Measurements from ENCODE around the gene BORCS6. TPM values are rescaled to one million over a fixed set of nuclear protein-coding genes. Genes with fewer than 3 reads are reported as not detected.

The BORCS6 gene
- total and polyA plus RNA-seq, 4 donors, result 4.1 to 6.8 (median 5.7) TPM

DNA sequence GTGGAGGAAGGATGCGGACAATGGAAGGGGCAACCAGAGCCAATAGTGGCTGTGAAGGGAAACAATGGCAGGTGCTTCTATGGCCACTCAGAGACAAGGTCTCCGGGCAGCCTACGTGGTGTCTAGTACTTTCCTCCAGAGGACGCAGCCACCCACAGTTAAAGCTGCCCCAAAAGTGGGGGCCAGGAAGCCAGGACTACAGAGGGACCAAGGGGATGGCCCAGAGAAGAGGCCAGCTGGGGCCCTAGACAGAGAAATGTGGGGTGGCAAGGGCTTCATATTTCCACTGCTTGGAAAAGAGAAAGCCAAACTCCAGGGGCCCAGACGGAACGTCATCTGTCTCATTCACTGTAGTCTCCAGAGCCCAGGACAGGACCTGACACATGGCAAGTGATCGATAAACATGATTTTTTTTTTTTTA, 36.9 kb downstream of the BORCS6 start:
- Histone ChIP-seq H3K4me3 (ENCODE audit: low read depth in 1 of 3, low read length in 3 of 3) (no peak overlapping the region), H3K9ac (ENCODE audit: low read depth in 1 of 2, low read length in 2 of 2) (peak overlapping the region in 1 of 2 donors; percentile 99), H3K27ac (ENCODE audit: low read depth in 1 of 2, low read length in 2 of 2) (peak overlapping the region; percentile 97 to 99), H3K27me3 (ENCODE audit: control insufficient read depth in 4 of 4, insufficient read depth in 4 of 4, low read length in 3 of 4) (no peaks in the 10 kb centered on the region), H3K36me3 (ENCODE audit: control insufficient read depth in 4 of 4, insufficient read depth in 3 of 4, low read depth in 1 of 4, low read length in 3 of 4) (peaks cover 13 to 25% (median 20%) of the 10 kb centered on the region in 4 donors), H3K9me3 (ENCODE audit: control insufficient read depth in 4 of 4, low read length in 3 of 4) (no peaks in the 10 kb centered on the region), H3K4me1 (ENCODE audit: control insufficient read depth in 4 of 4, insufficient read depth in 4 of 4, low read length in 3 of 4) (peaks cover 15 to 50% (median 30%) of the 10 kb centered on the region in 4 donors)
- DNase-seq (ENCODE audit: low spot score), result no peak
- 65% methylated on average over 7 of the region's 7 CpGs for WGBS
- TF ChIP-seq TAF1 (conservative IDR thresholded peaks at IDR 0.05) (no peak), HNF4A (conservative IDR thresholded peaks at IDR 0.05) (no peak), HNF4G (IDR thresholded peaks at IDR 0.05) (no peak), RXRA (IDR thresholded peaks at IDR 0.05) (no peak), EGR1 (IDR thresholded peaks at IDR 0.05; ENCODE audit: low read depth in 2 of 2) (no peak), FOXA1 (IDR thresholded peaks at IDR 0.05) (no peak), SP1 (IDR thresholded peaks at IDR 0.05) (no peak), YY1 (IDR thresholded peaks at IDR 0.05) (no peak), JUND (IDR thresholded peaks at IDR 0.05) (no peak), RAD21 (IDR thresholded peaks at IDR 0.05) (no peak), NR2F2 (IDR thresholded peaks at IDR 0.05) (no peak), GABPA (IDR thresholded peaks at IDR 0.05 in 1 of 2, conservative IDR thresholded peaks at IDR 0.05 in 1 of 2) (no peak), FOXA2 (IDR thresholded peaks at IDR 0.05) (no peak)
- TF ChIP-seq, protein P1, sequence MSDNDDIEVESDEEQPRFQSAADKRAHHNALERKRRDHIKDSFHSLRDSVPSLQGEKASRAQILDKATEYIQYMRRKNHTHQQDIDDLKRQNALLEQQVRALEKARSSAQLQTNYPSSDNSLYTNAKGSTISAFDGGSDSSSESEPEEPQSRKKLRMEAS (IDR thresholded peaks at IDR 0.05), result no peak
- TF ChIP-seq, protein P2, sequence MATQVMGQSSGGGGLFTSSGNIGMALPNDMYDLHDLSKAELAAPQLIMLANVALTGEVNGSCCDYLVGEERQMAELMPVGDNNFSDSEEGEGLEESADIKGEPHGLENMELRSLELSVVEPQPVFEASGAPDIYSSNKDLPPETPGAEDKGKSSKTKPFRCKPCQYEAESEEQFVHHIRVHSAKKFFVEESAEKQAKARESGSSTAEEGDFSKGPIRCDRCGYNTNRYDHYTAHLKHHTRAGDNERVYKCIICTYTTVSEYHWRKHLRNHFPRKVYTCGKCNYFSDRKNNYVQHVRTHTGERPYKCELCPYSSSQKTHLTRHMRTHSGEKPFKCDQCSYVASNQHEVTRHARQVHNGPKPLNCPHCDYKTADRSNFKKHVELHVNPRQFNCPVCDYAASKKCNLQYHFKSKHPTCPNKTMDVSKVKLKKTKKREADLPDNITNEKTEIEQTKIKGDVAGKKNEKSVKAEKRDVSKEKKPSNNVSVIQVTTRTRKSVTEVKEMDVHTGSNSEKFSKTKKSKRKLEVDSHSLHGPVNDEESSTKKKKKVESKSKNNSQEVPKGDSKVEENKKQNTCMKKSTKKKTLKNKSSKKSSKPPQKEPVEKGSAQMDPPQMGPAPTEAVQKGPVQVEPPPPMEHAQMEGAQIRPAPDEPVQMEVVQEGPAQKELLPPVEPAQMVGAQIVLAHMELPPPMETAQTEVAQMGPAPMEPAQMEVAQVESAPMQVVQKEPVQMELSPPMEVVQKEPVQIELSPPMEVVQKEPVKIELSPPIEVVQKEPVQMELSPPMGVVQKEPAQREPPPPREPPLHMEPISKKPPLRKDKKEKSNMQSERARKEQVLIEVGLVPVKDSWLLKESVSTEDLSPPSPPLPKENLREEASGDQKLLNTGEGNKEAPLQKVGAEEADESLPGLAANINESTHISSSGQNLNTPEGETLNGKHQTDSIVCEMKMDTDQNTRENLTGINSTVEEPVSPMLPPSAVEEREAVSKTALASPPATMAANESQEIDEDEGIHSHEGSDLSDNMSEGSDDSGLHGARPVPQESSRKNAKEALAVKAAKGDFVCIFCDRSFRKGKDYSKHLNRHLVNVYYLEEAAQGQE (IDR thresholded peaks at IDR 0.05), result no peak
- TF ChIP-seq, protein P3, sequence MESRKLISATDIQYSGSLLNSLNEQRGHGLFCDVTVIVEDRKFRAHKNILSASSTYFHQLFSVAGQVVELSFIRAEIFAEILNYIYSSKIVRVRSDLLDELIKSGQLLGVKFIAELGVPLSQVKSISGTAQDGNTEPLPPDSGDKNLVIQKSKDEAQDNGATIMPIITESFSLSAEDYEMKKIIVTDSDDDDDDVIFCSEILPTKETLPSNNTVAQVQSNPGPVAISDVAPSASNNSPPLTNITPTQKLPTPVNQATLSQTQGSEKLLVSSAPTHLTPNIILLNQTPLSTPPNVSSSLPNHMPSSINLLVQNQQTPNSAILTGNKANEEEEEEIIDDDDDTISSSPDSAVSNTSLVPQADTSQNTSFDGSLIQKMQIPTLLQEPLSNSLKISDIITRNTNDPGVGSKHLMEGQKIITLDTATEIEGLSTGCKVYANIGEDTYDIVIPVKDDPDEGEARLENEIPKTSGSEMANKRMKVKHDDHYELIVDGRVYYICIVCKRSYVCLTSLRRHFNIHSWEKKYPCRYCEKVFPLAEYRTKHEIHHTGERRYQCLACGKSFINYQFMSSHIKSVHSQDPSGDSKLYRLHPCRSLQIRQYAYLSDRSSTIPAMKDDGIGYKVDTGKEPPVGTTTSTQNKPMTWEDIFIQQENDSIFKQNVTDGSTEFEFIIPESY (IDR thresholded peaks at IDR 0.05), result no peak
- TF ChIP-seq, protein P4, sequence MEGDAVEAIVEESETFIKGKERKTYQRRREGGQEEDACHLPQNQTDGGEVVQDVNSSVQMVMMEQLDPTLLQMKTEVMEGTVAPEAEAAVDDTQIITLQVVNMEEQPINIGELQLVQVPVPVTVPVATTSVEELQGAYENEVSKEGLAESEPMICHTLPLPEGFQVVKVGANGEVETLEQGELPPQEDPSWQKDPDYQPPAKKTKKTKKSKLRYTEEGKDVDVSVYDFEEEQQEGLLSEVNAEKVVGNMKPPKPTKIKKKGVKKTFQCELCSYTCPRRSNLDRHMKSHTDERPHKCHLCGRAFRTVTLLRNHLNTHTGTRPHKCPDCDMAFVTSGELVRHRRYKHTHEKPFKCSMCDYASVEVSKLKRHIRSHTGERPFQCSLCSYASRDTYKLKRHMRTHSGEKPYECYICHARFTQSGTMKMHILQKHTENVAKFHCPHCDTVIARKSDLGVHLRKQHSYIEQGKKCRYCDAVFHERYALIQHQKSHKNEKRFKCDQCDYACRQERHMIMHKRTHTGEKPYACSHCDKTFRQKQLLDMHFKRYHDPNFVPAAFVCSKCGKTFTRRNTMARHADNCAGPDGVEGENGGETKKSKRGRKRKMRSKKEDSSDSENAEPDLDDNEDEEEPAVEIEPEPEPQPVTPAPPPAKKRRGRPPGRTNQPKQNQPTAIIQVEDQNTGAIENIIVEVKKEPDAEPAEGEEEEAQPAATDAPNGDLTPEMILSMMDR (IDR thresholded peaks at IDR 0.05; ENCODE audit: low read depth, low read length, missing input control), result no peak
- TF ChIP-seq, protein P5, sequence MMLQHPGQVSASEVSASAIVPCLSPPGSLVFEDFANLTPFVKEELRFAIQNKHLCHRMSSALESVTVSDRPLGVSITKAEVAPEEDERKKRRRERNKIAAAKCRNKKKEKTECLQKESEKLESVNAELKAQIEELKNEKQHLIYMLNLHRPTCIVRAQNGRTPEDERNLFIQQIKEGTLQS (IDR thresholded peaks at IDR 0.05), result no peak

All from liver (tissue), 9 donors.